Heart left ventricle (tissue), 16 donors: ENCODE results near the gene EFEMP2. TPM values are rescaled to one million over a fixed set of nuclear protein-coding genes. Genes with fewer than 3 reads are reported as not detected.

Experiments
- ATAC-seq, 4 donors: fragments of 200-7000 bp; cut with Tn5 transposase; one replicate each; pipeline ENCODE4 v1.9.1; 2020 to 2022; ENCODE audit warnings: moderate library complexity in 4 of 4, mild to moderate bottlenecking in 3 of 4, moderate number of reproducible peaks in 1 of 4
- DNase-seq, 5 donors: peaks; one replicate each; pipeline ENCODE4 v3.0.0-alpha.2; 2020
- H3K27ac ChIP-seq, 12 donors: fragments of 200-600 bp; sonication (generic) in 4 of 12; one replicate each; pipeline versions ENCODE4 v1.5.0 to v1.8.0; 2016 to 2022; ENCODE audit warnings: mild to moderate bottlenecking in 2 of 12
- H3K27me3 ChIP-seq, 9 donors: fragments of 200-600 bp; sonication (generic) in 2 of 9; one replicate each; pipeline versions ENCODE4 v1.5.1 to v1.8.0; 2016 to 2022; ENCODE audit warnings: mild to moderate bottlenecking in 3 of 9
- H3K36me3 ChIP-seq, 9 donors: fragments of 200-600 bp; sonication (generic) in 2 of 9; one replicate each; pipeline versions ENCODE4 v1.5.0 to v1.8.0; 2018 to 2022; ENCODE audit warnings: mild to moderate bottlenecking in 2 of 9
- H3K4me1 ChIP-seq, 12 donors: fragments of 200-600 bp; sonication (generic) in 4 of 12; one replicate each; pipeline versions ENCODE4 v1.5.0 to v1.8.0; 2016 to 2022; ENCODE audit warnings: mild to moderate bottlenecking in 3 of 12
- H3K4me3 ChIP-seq, 12 donors: fragments of 200-600 bp; sonication (generic) in 4 of 12; one replicate each; pipeline versions ENCODE4 v1.5.0 to v1.8.0; 2017 to 2022; ENCODE audit warnings: mild to moderate bottlenecking in 9 of 12, moderate library complexity in 4 of 12
- H3K9me3 ChIP-seq, 12 donors: fragments of 200-600 bp; sonication (generic) in 4 of 12; one replicate each; pipeline versions ENCODE4 v1.5.0 to v1.8.0; 2016 to 2022; ENCODE audit warnings: mild to moderate bottlenecking in 1 of 12
- POLR2A ChIP-seq, 2 donors: fragments of 450-650 bp; IDR thresholded peaks; one replicate each; pipeline ENCODE4 v1.6.1; 2017; ENCODE audit warnings: antibody characterized with exemption in 2 of 2, mild to moderate bottlenecking in 2 of 2, moderate library complexity in 2 of 2
- WGBS, 4 donors: extraction: QIAGEN DNeasy Blood & Tissue Kit in 2 of 4; methylation state at CpG; one replicate each; pipeline versions ENCODE4 v1.1.5 to v1.1.7; 2013 to 2018; 5-methylcytosine and 5-hydroxymethylcytosine counted together
- intact Hi-C, 10 donors: fragments of 100-400 bp; cut with DNase I; formaldehyde crosslinking; loops; one replicate each; pipeline versions ENCODE4 v1.11.1 to v1.14.2; 2022
- polyA plus RNA-seq, 2 donors: library from polyadenylated mRNA; stranded (reverse); fragments of 200-250 nt; gene quantifications; one replicate each; pipeline ENCODE4 v1.2.3, GENCODE V29; 2013
- total RNA-seq, 9 donors: library from RNA; depleted of rRNA in 2 of 9; stranded (reverse); fragments of >200 nt in 2 of 9; fragmentation: NEBNext Ultra II Directional in 3 of 9; extraction: Animal tissue kit (Norgen Biotek cat#: 25700) in 3 of 9; gene quantifications; one replicate each; pipeline versions ENCODE4 v1.1.0 to v1.2.4, GENCODE V29; 2016 to 2023
- TF ChIP-seq, protein P1 (sequence below), 12 donors: fragments of 200-600 bp; sonication (generic) in 4 of 12; IDR thresholded peaks; one replicate each; pipeline versions ENCODE4 v1.5.0 to v1.8.0; 2018 to 2022; ENCODE audit warnings: antibody characterized with exemption in 12 of 12, mild to moderate bottlenecking in 5 of 12
- donor health status: ischemic (EF 13 %, LVEDD 7.1; RV severe dilation, severe dysfunction).
- donor health status: healthy with polysubstance abuse.
- donor health status: DM: no; HTN: yes; CAD: no.
- donor health status: DM: no; HTN: no; CAD: no.
- donor health status: ischemic (EF 25% LVEDD 6.9; RV normal size, moderate dysfunction).
- donor health status: ischemic (EF 25% LVEDD 5.7; RV mildly dilated, moderate dysfunction).
- donor health status: healthy.
- donor health status: DM: yes; HTN: yes; CAD: no.
- donor health status: ischemic (EF 35%, LVEDD 5.7; RV mildly dilated, moderate dysfunction).
- donor health status: nonischemic (EF 11% LVEDD 7.7; RV severe dilation, severe dysfunction).
- donor health status: DM: yes; HTN: yes; CAD: no.
- donor health status: PGD.
- donor health status: ischemic (EF 29% LVEDD 5.4; RV normal size, mild dysfunction).
- donor health status: nonischemic (EF 23%, LVEDD 6.1; RV moderate dilation, normal function).

EFEMP2 gene
- total and polyA plus RNA-seq, 11 donors = 43.6 to 123 (median 88.4) TPM

- Histone ChIP-seq H3K27me3 (no peaks in the 10 kb centered on the region), H3K4me3 (peak overlapping the region in 4 of 12 donors; percentile 4 to 33 (median 12)), H3K9me3 (no peaks in the 10 kb centered on the region), H3K4me1 (peaks cover 16 to 66% (median 56%) of the 10 kb centered on the region in 12 donors), H3K36me3 (peaks cover 0 to 9% (median 0%) of the 10 kb centered on the region in 9 donors), H3K27ac (peak overlapping the region in 11 of 12 donors; percentile 34 to 98 (median 84))
- TF ChIP-seq, protein P1, sequence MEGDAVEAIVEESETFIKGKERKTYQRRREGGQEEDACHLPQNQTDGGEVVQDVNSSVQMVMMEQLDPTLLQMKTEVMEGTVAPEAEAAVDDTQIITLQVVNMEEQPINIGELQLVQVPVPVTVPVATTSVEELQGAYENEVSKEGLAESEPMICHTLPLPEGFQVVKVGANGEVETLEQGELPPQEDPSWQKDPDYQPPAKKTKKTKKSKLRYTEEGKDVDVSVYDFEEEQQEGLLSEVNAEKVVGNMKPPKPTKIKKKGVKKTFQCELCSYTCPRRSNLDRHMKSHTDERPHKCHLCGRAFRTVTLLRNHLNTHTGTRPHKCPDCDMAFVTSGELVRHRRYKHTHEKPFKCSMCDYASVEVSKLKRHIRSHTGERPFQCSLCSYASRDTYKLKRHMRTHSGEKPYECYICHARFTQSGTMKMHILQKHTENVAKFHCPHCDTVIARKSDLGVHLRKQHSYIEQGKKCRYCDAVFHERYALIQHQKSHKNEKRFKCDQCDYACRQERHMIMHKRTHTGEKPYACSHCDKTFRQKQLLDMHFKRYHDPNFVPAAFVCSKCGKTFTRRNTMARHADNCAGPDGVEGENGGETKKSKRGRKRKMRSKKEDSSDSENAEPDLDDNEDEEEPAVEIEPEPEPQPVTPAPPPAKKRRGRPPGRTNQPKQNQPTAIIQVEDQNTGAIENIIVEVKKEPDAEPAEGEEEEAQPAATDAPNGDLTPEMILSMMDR (IDR thresholded peaks at IDR 0.05) = no peak
- no peak for TF ChIP-seq POLR2A (IDR thresholded peaks at IDR 0.05)
- DNase-seq = no peak
- WGBS, 4 donors = 67 to 79% (median 76%) methylated on average over 6 to 7 of the region's 7 CpGs
- no peak for ATAC-seq
- intact Hi-C loops = loop anchor here in 1 of 10 donors (5.0 kb wide), 1 partner anchor 46 kb away; the partner anchor contains the start of gene SART1
These were observed 43.8 kb upstream of the EFEMP2 start for GRCh38 chr11:65916391-65916790.

DNA sequence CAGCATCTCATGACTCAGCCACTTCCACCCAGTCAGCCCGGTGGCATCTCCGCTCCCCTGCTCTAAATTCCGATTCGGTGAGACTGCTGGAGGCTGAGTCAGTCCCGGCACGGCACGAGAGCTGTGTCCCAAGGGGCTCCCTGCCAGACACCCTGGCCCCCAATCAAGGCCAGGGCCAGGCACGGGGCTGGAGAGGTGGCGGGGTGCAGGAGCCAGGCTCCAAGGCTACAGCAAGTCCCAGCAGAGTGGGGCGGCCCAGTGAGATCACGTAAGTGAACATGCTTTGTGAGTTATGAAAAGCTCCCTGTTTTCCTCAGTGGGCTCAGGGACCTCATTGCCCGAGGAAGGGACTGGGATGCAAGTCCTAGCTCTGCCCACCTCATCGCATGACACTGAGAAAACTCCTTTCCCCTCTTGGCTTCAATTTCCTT is 43.2 kb upstream of the EFEMP2 start:
- peak overlapping the region; percentile 34 to 98 (median 82) for H3K27ac ChIP-seq
- DNase-seq (peak; percentile 72 to 93 (median 83)), ATAC-seq (peak; percentile 29 to 64 (median 56))
- peak overlapping the region in 6 of 12 donors; percentile 6 to 33 (median 13) for H3K4me3 ChIP-seq
- WGBS, 4 donors = 15 to 30% (median 20%) methylated on average over 6 to 13 of the region's 13 CpGs
- no peaks in the 10 kb centered on the region for H3K27me3 ChIP-seq
- intact Hi-C loops = loop anchor here in 1 of 10 donors (5.0 kb wide), 1 partner anchor 46 kb away; the partner anchor contains the start of gene SART1
- peaks cover 16 to 65% (median 58%) of the 10 kb centered on the region in 12 donors for H3K4me1 ChIP-seq
- peaks cover 0 to 9% (median 0%) of the 10 kb centered on the region in 9 donors for H3K36me3 ChIP-seq
- no peak for TF ChIP-seq POLR2A (IDR thresholded peaks at IDR 0.05)
- TF ChIP-seq, protein P1 (IDR thresholded peaks at IDR 0.05) = no peak
- H3K9me3 ChIP-seq = no peaks in the 10 kb centered on the region

DNA sequence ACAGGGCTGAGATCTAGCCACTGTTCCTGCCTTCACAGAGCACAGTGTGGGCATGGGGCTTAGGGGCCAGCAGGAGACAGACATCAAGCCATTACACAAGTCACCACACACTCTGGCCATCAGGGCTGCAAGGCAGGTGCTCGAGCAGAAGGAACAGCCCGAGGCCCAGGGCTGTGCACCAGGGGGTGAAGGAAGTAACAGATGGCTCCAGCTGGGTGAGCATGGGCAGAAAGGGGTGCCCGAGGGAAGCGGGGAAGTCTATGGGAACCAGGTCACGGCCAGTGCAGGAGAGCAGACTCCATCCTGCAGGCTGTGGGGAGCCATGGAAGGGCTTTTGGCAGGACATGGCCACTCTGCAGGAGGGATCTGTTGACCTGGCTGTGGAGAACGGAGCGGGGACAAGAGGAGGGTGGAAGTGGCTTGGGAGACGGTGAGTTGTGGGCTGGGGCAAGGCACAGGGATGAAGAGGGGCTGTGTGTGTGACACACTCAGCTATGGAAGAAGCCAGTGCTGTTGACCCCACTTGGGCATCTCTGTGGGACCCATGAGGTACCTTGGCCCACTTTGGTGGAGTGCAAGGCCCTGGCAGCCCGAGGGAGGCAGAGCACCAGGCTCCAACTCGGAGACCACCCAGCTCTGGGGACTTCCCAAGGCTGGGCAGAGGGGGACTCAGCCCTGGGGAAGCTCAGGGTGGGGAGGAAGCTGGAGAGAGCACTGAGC is 42.7 kb upstream of the EFEMP2 start:
- TF ChIP-seq, protein P1 (IDR thresholded peaks at IDR 0.05) = no peak
- TF ChIP-seq POLR2A (IDR thresholded peaks at IDR 0.05) = no peak
- 63 to 70% (median 69%) methylated on average over 10 of the region's 10 CpGs for WGBS, 4 donors
- DNase-seq (no peak), ATAC-seq (no peak)
- H3K36me3 ChIP-seq = peaks cover 0 to 9% (median 0%) of the 10 kb centered on the region in 9 donors
- no peaks in the 10 kb centered on the region for H3K9me3 ChIP-seq
- intact Hi-C loops = loop anchor here in 1 of 10 donors (5.0 kb wide), 1 partner anchor 47 kb away; the partner anchor contains the start of gene SART1
- no peaks in the 10 kb centered on the region for H3K27me3 ChIP-seq
- H3K27ac ChIP-seq = peak overlapping the region; percentile 34 to 98 (median 82)
- peaks cover 13 to 59% (median 52%) of the 10 kb centered on the region in 12 donors for H3K4me1 ChIP-seq
- H3K4me3 ChIP-seq = peak overlapping the region in 6 of 12 donors; percentile 6 to 33 (median 13)

GRCh38 chr11:65912845-65913244 is 40.2 kb upstream of the EFEMP2 start:
- H3K27me3 ChIP-seq = no peaks in the 10 kb centered on the region
- ATAC-seq (no peak), DNase-seq (no peak)
- H3K36me3 ChIP-seq = peaks cover 0 to 9% (median 0%) of the 10 kb centered on the region in 9 donors
- TF ChIP-seq, protein P1 (IDR thresholded peaks at IDR 0.05) = no peak
- no peak overlapping the region for H3K27ac ChIP-seq
- no peaks in the 10 kb centered on the region for H3K9me3 ChIP-seq
- WGBS, 4 donors = 67 to 79% (median 70%) methylated on average over 4 of the region's 4 CpGs
- H3K4me1 ChIP-seq = peaks cover 10 to 49% (median 44%) of the 10 kb centered on the region in 12 donors
- H3K4me3 ChIP-seq = no peak overlapping the region
- intact Hi-C loops = no loop called here
